ENCODE results near the gene OR52I2.

The OR52I2 gene

DNA sequence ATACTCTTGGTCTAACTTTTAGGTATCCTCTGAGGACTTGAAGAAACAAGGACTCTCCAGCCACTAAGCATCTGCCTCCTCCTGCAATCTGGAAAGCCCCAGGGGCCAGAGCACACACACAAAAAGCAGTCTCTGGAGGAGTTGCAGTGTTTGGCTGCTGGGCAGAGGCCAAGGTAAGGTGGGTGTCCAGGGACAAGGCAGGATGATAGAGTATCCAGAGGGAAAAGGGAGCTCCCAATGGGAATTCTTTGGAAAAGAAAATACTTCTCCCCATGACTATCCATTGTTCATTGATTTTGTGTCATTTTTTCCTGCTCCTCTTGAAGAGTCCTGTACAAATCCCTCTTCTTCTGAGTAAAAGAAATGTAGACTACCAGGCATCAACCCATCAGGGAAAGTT, at the start of gene OR52I2:
Gene OR52I2, plus strand, starts transcription at position 301 of the 400 bp plus-strand sequence.
- FAIRE-seq: no peak

DNA sequence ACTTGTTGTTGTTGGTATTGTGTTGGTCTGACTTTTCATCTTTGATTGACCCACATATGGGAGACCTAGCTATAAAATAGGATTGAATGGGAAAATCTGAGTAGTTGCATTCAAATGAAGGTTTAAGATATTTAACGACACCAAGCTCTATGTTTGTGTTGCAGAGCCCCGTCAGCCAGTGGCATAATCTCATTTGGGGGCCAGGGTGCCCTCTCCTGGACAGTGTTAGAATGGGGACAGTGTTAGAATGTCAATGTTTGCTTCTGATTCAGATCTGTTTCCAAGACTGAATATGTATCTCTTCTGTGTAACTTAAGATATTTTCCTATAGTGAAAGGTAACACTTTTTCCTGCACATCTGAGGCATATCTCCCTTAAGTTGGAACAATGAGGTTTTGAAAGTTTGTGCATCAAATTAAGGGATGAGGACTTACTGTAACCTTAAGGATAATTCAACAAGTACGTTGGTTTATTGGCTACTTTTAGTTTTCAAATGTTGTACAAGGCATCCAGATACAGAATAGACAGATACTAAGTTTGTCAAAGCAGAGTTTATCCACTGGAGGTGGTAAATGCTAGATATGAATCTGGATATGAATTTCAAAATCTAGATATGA, 41.8 kb upstream of the OR52I2 start:
- FAIRE-seq: peak; percentile 83

DNA sequence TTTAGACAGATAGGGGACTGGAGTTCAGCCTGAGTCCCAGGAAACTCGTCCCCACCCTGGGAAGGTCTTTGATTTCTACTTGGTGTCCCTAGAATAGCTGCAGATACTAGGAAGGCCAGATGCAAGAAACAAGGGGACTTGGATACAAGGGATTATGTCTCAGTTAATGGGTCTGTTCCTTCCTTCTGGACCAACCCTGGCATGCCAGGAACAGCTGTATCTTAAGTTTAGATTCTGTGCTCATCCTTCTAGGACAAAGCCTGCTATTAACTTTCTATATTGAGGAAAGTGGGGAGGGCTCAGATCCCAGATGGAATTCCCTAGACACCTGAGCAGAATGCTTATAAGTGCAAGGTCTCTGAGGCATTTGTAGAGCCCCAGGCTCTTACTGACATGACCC, 40.5 kb upstream of the OR52I2 start:
- FAIRE-seq: no peak

- no peak for FAIRE-seq
Observed at GRCh38 chr11:4543561-4543960, 38.0 kb upstream of the OR52I2 start.

GRCh38 chr11:4544891-4545290, 36.7 kb upstream of the OR52I2 start, which contains the start of gene OR52M1:
OR52M1 (plus strand) TSS chr11:4545191; CDS start chr11:4545191, 0 bp downstream.
- FAIRE-seq: no peak

GRCh38 chr11:4546878-4547277, 34.7 kb upstream of the OR52I2 start:
- no peak for FAIRE-seq

DNA sequence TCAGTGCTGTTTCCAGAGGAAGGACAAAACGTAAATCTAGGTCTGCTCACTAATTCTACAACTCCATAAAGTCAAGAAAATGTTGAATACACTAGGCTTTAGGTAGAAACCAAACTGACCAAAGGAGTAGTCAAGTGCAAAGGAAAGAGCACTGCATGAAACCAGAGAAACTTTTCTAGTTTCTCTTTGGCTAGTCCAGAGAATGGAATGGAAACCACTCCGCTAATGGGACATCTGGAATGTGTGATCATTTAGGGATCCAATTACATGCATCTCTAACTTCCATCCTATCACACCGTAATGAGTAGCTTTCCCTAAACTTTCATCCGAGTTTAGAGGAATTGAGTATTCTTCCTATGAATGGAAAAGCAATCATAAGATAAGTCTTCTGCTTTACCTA, 34.1 kb upstream of the OR52I2 start:
- no peak for FAIRE-seq

DNA sequence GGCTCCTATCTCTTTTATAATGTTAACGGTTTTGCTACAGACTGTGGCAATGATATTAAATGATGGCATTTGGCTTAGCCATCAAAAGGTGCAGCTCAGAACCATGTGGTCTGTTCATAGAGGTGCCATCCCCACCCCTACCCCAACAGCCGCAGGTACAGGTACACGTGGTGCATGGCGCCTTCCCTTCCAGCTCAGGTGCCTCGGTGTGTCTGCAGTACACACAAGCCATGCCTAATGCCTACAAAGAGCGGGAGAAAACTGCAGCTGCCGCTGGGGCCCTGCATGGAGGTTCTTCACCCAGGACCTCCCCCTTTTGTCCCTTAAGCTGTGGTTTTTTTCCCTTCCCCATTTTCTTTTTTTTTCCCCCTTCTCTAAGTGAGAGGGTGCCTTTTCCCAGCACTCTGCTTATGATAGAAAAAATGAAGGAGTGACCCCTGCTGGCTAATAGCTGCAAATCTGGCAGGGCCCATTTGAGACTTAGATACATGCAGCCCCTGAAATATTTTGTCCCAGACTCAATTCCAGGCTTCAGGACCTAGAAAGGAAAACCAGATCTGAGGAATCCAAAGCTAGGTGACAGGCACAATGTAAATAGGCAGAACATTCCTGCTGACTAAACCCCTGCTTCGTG, 30.1 kb upstream of the OR52I2 start:
- FAIRE-seq: no peak

DNA sequence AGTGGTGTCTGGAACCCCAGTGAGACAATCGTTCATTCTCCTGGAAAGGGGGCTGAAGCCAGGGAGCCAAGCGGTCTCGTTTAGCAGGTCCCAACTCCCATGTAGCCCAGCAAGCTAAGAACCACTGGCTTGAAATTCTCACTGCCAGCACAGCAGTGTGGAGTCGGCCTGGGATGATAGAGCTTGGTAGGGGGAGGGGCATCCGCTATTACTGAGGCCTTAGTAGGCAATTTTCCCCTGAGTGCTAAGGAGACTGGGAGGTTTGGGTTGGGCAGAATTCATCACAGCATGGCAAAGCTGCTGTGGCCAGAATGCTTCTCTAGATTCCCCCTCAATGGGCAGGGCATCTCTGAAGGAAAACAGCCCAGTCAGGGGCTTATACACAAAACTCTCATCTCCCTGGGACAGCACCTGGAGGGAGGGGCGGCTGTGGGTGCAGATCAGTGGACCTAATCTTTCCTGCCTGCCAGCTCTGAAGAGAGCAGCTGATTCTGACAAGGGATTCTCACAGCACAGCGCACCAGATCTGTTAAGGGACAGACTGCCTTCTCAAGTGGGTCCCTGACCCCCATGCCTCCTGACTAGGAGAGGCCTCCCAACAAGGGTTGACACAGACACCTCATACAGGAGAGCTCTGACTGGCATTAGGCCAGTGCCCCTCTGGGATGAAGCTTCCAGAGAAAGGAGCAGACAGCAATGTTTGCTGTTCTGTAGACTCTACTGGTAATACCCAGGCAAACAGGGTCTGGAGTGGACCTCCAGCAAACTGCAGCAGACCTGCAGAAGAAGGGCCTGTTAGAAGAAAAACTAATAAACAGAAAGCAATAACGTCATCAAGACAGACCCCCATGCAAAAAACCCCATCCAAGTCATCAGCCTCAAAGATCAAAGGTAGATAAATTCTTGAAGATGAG, 21.8 kb upstream of the OR52I2 start:
- no peak for FAIRE-seq

GRCh38 chr11:4560467-4560866, 21.1 kb upstream of the OR52I2 start:
- FAIRE-seq: no peak

DNA sequence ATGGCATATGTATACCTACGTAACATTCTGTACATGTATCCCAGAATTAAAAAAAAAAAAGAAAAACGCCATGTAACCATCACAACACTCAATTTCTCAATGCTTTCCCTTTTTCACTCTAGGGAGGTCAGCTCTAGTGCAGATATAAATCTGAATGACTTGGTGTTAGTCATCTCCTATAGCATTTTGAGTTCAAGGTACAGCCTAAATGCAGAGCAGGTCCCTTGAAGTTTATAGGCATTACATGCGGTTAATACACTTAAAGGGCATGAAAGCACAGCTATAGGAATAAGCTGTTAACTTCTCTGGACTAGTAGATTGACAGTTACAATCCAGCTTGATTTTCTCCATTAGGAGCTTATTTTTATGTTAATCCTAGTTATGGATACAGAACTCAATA, 16.2 kb upstream of the OR52I2 start:
- no peak for FAIRE-seq

DNA sequence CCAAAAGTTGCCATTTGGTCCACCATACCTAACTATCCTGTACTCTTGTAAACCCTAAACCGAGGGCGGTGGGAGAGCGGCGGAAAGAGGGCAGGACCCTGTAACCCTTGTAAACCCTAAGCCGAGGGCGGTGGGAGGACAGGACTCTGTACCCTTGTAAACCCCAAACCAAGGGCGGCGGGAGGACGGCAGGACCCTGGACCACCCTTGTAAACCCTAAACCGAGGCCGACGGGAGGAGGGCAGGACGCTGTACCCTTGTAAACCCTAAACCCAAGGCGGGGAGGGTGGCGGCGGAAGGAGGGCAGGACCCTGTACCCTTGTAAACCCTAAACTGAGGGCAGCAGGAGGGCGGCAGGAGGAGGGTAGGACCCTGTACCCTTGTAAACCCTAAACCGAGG, 12.5 kb upstream of the OR52I2 start:
- no peak for FAIRE-seq

- no peak for FAIRE-seq
Observed at GRCh38 chr11:4576880-4577279, 4.7 kb upstream of the OR52I2 start.

DNA sequence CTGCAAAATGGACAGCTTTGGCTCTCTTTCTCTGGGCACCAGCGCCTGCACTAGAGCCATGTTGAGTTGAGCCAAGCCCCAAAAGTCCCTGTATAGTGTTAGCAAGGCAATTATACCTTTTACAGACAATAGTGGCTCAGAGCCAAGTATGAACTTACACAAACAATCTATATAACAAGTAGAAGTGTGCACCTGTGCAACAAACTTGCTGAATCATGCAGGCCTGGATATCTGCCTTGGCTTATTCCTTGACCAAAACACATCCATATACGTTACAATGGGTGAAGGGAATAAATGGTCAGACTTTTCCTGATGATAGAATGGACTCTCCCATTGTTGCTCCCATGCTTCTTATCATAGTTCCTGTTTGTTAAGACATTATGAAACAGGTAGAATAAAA, 3.8 kb upstream of the OR52I2 start:
- FAIRE-seq: no peak

DNA sequence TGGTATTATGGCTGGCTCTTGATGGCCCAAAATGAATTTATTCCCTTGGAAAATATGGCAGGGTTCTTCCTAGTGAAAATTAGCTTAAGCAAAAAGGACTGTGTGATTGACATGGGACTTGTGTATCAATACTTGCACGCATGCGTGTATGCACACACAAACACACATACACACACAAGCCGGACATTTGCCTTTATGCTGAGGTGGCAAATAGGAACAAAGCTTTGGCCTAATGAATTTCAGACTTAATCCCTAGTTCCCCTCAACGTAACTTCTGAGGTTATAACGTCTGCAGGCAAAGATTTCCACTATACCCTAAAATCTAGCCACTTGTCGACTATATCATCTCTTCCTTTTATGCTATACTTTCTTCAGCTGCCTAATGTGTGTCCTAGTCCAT, 2.9 kb upstream of the OR52I2 start:
- no peak for FAIRE-seq

DNA sequence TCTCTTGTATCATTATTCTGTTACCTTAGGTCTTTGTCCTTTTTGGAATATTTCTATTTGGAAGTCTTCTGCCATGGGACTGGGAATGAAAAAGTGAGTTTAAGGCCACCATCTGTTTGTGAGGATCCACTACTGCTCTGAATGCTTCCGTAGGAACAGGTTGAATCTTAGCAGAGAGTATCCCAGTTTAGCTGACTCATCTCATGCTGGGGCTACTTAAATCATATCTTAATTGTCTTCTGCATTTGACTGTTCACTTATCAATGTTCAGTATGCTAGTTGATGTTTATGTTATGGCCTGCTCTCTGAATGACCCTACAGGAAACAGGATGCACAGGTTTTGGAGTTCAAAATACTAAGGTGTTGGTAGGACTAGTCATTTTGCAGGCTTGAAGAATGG, 1.4 kb upstream of the OR52I2 start:
- no peak for FAIRE-seq

DNA sequence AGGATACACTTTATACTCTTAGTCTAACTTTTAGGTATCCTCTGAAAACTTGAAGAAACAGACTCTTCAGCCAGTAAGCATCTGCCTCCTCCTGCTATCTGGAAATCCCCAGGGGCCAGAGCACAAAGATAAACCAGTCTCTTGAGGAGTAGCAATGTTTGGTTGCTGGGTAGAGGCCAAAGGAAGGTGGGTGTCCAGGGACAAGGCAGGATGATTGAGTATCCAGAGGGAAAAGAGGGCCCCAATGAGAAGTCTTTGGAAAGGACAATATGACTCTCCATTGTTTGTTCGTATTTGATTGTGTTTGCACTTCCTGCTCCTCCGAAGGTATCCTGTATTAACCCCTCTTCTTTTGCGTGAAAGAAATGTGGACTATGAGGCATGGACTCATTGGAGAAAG, 7.5 kb downstream of the OR52I2 start:
- no peak for FAIRE-seq

DNA sequence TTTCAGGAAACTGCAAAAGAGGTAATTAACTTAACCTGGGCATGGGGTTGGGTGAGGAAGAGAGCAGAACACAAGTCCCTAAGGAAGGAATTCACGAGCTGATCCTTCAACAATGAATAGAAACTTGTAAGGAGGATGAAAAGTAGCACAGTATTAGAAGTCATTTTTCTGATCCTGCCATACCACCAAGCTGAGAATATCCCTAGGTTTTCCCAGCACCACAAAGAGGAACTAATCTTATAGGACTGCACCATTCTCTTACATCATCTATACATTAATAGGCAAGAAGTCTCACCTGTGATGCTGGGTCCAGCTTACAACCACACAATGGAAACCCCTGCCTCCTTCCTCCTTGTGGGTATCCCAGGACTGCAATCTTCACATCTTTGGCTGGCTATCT, 12.2 kb downstream of the OR52I2 start, which contains the start of gene OR52I1:
Gene OR52I1, plus strand, starts transcription at position 301 of the 400 bp plus-strand sequence. Its CDS starts 0 bp downstream, at position 301.
- FAIRE-seq: no peak

DNA sequence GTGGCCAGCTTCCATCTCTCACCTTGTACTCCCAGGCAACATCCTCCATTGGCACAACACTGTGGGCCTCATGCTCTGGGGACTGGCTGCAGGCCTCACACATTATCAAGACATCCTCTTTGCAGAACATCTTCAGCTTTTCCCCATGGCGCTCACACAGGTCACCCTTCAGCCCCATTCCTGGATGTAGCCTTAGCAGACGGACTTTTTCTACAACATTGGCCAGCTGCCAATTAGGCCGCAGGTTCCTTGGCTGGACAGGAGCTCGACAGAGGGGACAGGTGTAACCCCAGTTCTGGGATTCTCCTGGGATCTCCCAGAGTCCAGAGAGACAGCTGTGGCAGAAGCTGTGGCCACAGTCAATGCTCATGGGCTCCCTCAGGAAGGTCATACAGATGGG, 23.5 kb downstream of the OR52I2 start:
- no peak for FAIRE-seq

DNA sequence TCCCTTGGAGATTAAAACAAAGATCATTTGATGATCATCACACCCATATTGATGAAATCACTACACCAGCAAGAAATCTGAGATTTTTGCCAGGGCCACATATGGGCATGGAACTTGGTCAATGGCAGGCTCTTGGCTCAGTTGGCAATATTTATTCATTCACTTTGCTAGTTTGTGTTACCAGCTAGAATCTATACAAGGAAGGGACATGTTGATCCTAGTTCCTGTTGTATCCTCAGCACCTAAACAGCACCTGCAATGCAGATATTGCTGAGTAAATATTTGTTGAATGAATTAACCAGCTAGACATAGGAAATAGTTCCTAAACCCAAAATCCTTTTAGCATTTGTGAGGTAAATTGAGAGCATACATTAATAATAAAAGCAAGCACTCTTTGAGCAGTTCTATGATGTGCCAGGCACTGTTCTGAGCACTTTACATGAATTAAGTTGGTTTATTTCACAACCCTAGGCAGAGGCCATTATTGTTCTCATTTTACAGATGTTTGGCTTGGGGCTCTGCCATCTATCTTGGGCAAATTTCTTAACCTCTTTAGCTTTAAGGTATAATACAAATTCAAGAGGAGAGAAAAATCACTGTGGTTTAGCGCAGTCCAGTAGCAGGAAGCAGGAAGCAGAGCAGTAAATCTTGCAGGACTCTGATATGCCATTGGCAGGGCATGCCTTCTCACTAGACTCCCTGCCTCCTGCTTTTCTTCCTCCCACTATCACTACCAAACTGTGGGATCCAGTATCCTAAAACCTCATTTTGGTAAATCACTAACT, 24.9 kb downstream of the OR52I2 start:
- FAIRE-seq: no peak

- no peak for FAIRE-seq
Observed at GRCh38 chr11:4607096-4607495, 25.6 kb downstream of the OR52I2 start.

- FAIRE-seq: peak; percentile 99
Observed at GRCh38 chr11:4607781-4608666, 26.5 kb downstream of the OR52I2 start, which contains the start of gene TRIM68. TRIM68 (minus strand) TSS chr11:4608231; CDS start chr11:4605504, 2,727 bp downstream.
